Peyer's patch (tissue), 4 donors: Measurements from ENCODE around the gene SMAD9. TPM values are rescaled to one million over a fixed set of nuclear protein-coding genes. Genes with fewer than 3 reads are reported as not detected.

Experiments used
- DNase-seq, 3 donors: peaks; one replicate each; pipeline ENCODE4 v3.0.0-alpha.2; 2017 to 2019
- H3K27ac ChIP-seq, 4 donors: fragments of 200-600 bp; sonication (generic); one replicate each; pipeline ENCODE4 v1.5.1; 2016 to 2019
- H3K27me3 ChIP-seq, 2 donors: fragments of 200-600 bp; sonication (generic); one replicate each; pipeline ENCODE4 v1.5.1; 2019
- H3K36me3 ChIP-seq, 3 donors: fragments of 200-600 bp; sonication (generic); one replicate each; pipeline ENCODE4 v1.5.1; 2016 to 2019
- H3K4me1 ChIP-seq, 4 donors: fragments of 200-600 bp; sonication (generic); one replicate each; pipeline ENCODE4 v1.5.1; 2016 to 2019
- H3K4me3 ChIP-seq, 4 donors: fragments of 200-600 bp; sonication (generic); 1 replicate in 3 of 4; 2 replicates in 1 of 4; pipeline ENCODE4 v1.5.1; 2016 to 2019; ENCODE audit warnings: mild to moderate bottlenecking in 1 of 4
- H3K9me3 ChIP-seq, 4 donors: fragments of 200-600 bp; sonication (generic); one replicate each; pipeline ENCODE4 v1.5.1; 2016 to 2019; ENCODE audit warnings: mild to moderate bottlenecking in 1 of 4
- POLR2A ChIP-seq, 2 donors: fragments of 450-650 bp; IDR thresholded peaks; one replicate each; pipeline ENCODE4 v1.5.1; 2017; ENCODE audit warnings: antibody characterized with exemption in 2 of 2, mild to moderate bottlenecking in 2 of 2, moderate library complexity in 2 of 2
- total RNA-seq, 4 donors: library from RNA; depleted of rRNA; stranded (reverse); fragments of >200 nt; gene quantifications; one replicate each; pipeline ENCODE4 v1.1.0, GENCODE V29; 2016
- TF ChIP-seq, protein P1 (sequence below), 6 experiments: fragments of 450-650 bp in 4 of 6; fragments of 200-600 bp in 2 of 6; sonication (generic) in 1 of 6; IDR thresholded peaks; one replicate each; pipeline ENCODE4 v1.5.1; 2017 to 2019; ENCODE audit warnings: antibody characterized with exemption in 6 of 6, mild to moderate bottlenecking in 3 of 6, moderate library complexity in 1 of 6

Gene SMAD9
- total RNA-seq, 4 donors from 2014 or later, result 3.2 to 10.7 (median 4.0) TPM

GRCh38 chr13:36879218-36879938, 40.7 kb downstream of the SMAD9 start:
- no peak overlapping the region for H3K4me3 ChIP-seq
- no peaks in the 10 kb centered on the region for H3K4me1 ChIP-seq
- TF ChIP-seq, protein P1, sequence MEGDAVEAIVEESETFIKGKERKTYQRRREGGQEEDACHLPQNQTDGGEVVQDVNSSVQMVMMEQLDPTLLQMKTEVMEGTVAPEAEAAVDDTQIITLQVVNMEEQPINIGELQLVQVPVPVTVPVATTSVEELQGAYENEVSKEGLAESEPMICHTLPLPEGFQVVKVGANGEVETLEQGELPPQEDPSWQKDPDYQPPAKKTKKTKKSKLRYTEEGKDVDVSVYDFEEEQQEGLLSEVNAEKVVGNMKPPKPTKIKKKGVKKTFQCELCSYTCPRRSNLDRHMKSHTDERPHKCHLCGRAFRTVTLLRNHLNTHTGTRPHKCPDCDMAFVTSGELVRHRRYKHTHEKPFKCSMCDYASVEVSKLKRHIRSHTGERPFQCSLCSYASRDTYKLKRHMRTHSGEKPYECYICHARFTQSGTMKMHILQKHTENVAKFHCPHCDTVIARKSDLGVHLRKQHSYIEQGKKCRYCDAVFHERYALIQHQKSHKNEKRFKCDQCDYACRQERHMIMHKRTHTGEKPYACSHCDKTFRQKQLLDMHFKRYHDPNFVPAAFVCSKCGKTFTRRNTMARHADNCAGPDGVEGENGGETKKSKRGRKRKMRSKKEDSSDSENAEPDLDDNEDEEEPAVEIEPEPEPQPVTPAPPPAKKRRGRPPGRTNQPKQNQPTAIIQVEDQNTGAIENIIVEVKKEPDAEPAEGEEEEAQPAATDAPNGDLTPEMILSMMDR (IDR thresholded peaks at IDR 0.05), result no peak
- TF ChIP-seq POLR2A (IDR thresholded peaks at IDR 0.05), result no peak
- no peak for DNase-seq
- H3K36me3 ChIP-seq, result no peaks in the 10 kb centered on the region
- no peak overlapping the region for H3K27ac ChIP-seq
- H3K9me3 ChIP-seq, result no peaks in the 10 kb centered on the region
- H3K27me3 ChIP-seq, result no peaks in the 10 kb centered on the region

DNA sequence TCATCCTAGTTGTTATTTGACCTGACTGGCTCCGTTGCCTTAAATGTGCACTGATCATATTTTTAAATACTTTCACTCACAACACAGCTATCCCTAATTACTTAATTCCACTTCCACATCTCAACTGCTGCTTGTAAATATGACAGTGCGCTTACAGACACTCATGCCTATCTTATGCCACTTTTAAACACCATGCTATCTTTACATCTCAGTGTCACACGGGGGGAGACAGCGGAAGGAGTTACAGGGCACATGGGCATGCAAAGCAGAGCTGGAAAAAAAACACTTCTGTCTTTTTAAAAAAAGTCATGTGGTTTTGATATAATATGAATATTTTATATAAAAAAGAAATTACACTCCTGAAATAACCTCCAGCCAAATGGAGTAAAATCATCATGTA, 44.1 kb downstream of the SMAD9 start:
- Histone ChIP-seq H3K27me3 (no peaks in the 10 kb centered on the region), H3K4me1 (no peaks in the 10 kb centered on the region), H3K4me3 (no peak overlapping the region), H3K36me3 (no peaks in the 10 kb centered on the region), H3K27ac (no peak overlapping the region), H3K9me3 (no peaks in the 10 kb centered on the region)
- no peak for DNase-seq
- TF ChIP-seq, protein P1 (IDR thresholded peaks at IDR 0.05), result no peak
- no peak for TF ChIP-seq POLR2A (IDR thresholded peaks at IDR 0.05)

- H3K27me3 ChIP-seq, result no peaks in the 10 kb centered on the region
- TF ChIP-seq POLR2A (IDR thresholded peaks at IDR 0.05), result no peak
- TF ChIP-seq, protein P1 (IDR thresholded peaks at IDR 0.05), result no peak
- H3K4me1 ChIP-seq, result no peaks in the 10 kb centered on the region
- H3K36me3 ChIP-seq, result no peaks in the 10 kb centered on the region
- no peak for DNase-seq
- H3K4me3 ChIP-seq, result no peak overlapping the region
- H3K9me3 ChIP-seq, result no peaks in the 10 kb centered on the region
- no peak overlapping the region for H3K27ac ChIP-seq
Measured at GRCh38 chr13:36875431-36875830, 44.6 kb downstream of the SMAD9 start.

DNA sequence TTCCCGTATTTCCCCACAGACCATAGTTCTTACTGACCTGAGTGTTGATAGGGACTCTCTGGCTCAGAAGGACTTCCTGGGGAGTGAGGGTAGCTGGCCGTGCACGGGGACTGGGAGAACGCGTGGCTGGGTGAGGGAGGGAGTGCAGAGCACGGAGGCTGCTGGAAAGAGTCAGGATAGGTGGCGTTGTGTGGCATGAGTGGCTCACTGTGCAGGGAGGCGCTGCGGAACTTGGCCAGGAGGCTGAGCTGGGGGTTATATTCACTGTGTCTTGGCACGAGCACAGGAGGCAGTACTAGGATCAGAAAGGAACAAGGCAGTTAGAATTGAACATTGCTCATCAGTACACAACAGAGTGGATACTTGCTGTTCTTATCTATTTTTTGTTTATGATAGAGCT, 47.4 kb downstream of the SMAD9 start:
- Histone ChIP-seq H3K9me3 (no peaks in the 10 kb centered on the region), H3K4me3 (no peak overlapping the region), H3K4me1 (no peaks in the 10 kb centered on the region), H3K36me3 (no peaks in the 10 kb centered on the region), H3K27me3 (no peaks in the 10 kb centered on the region), H3K27ac (no peak overlapping the region)
- TF ChIP-seq POLR2A (IDR thresholded peaks at IDR 0.05), result no peak
- TF ChIP-seq, protein P1 (IDR thresholded peaks at IDR 0.05), result no peak
- no peak for DNase-seq

GRCh38 chr13:36870050-36870692, 49.9 kb downstream of the SMAD9 start:
- no peaks in the 10 kb centered on the region for H3K36me3 ChIP-seq
- H3K27me3 ChIP-seq, result no peaks in the 10 kb centered on the region
- H3K4me3 ChIP-seq, result no peak overlapping the region
- H3K9me3 ChIP-seq, result no peaks in the 10 kb centered on the region
- no peak overlapping the region for H3K27ac ChIP-seq
- TF ChIP-seq, protein P1 (IDR thresholded peaks at IDR 0.05), result no peak
- no peak for TF ChIP-seq POLR2A (IDR thresholded peaks at IDR 0.05)
- H3K4me1 ChIP-seq, result no peaks in the 10 kb centered on the region
- no peak for DNase-seq
